GM19372 (cell line): ENCODE data around the gene NANOGP8.

Source experiments
- ATAC-seq: cut with Tn5 transposase; IDR thresholded peaks from one replicate; pipeline ENCODE4 v1.9.1; 2021; ENCODE audit warnings: mild to moderate bottlenecking, low read depth, moderate library complexity; ENCODE audit not compliant: unreplicated experiment

The NANOGP8 gene

GRCh38 chr15:35061825-35062737 lies 23.0 kb downstream of the NANOGP8 start:
- ATAC-seq = peak; percentile 51

GRCh38 chr15:35061161-35061824 lies 23.8 kb downstream of the NANOGP8 start:
- ATAC-seq = no peak

- no peak for ATAC-seq
Measured at GRCh38 chr15:35060591-35060990, 24.5 kb downstream of the NANOGP8 start.

GRCh38 chr15:35058534-35059054 lies 26.5 kb downstream of the NANOGP8 start:
- no peak for ATAC-seq

GRCh38 chr15:35055416-35056105 lies 29.5 kb downstream of the NANOGP8 start:
- no peak for ATAC-seq

GRCh38 chr15:35054380-35054779 lies 30.7 kb downstream of the NANOGP8 start:
- no peak for ATAC-seq

- no peak for ATAC-seq
Measured at GRCh38 chr15:35047996-35048395, 37.1 kb downstream of the NANOGP8 start.

GRCh38 chr15:35047528-35047927 lies 37.6 kb downstream of the NANOGP8 start:
- no peak for ATAC-seq

GRCh38 chr15:35043373-35044095 lies 41.6 kb downstream of the NANOGP8 start:
- no peak for ATAC-seq

- no peak for ATAC-seq
Measured at GRCh38 chr15:35040339-35041255, 44.5 kb downstream of the NANOGP8 start.

- ATAC-seq = no peak
Measured at GRCh38 chr15:35038626-35039451, 46.3 kb downstream of the NANOGP8 start.
